Sigmoid colon (tissue), 7 donors: ENCODE results near the gene ZSWIM6. TPM values are rescaled to one million over a fixed set of nuclear protein-coding genes. Genes with fewer than 3 reads are reported as not detected.

Experiments used
- DNase-seq: peaks from one replicate; pipeline ENCODE4 v3.0.0-alpha.2; 2019
- H3K27ac ChIP-seq, 4 donors: fragments of 200-600 bp; sonication (generic); one replicate each; pipeline ENCODE4 v1.5.1; 2016 to 2019; ENCODE audit warnings: mild to moderate bottlenecking in 1 of 4
- H3K27me3 ChIP-seq, 3 donors: fragments of 200-600 bp; sonication (generic); one replicate each; pipeline ENCODE4 v1.5.1; 2019; ENCODE audit warnings: mild to moderate bottlenecking in 1 of 3
- H3K36me3 ChIP-seq, 4 donors: fragments of 200-600 bp; sonication (generic); one replicate each; pipeline ENCODE4 v1.5.1; 2016 to 2019
- H3K4me1 ChIP-seq, 4 donors: fragments of 200-600 bp; sonication (generic); one replicate each; pipeline ENCODE4 v1.5.1; 2017 to 2019
- H3K4me3 ChIP-seq, 4 donors: fragments of 200-600 bp; sonication (generic); one replicate each; pipeline ENCODE4 v1.5.1; 2017 to 2019; ENCODE audit warnings: mild to moderate bottlenecking in 2 of 4, moderate library complexity in 1 of 4
- H3K9me3 ChIP-seq, 4 donors: fragments of 200-600 bp in 3 of 4; sonication (generic) in 3 of 4; one replicate each; pipeline versions ENCODE4 v1.5.1 to v1.6.1; 2013 to 2019
- CTCF ChIP-seq, 4 experiments: fragments of 450-650 bp in 3 of 4; fragments of 200-600 bp in 1 of 4; IDR thresholded peaks; one replicate each; pipeline ENCODE4 v1.5.1; 2016 to 2019; ENCODE audit warnings: antibody characterized with exemption in 4 of 4, mild to moderate bottlenecking in 3 of 4, moderate library complexity in 2 of 4
- EP300 ChIP-seq, 4 donors: sonication (generic); formaldehyde crosslinking; IDR thresholded peaks; one replicate each; pipeline ENCODE4 v1.6.1; 2017; ENCODE audit warnings: antibody characterized with exemption in 4 of 4
- POLR2A ChIP-seq, 2 donors: fragments of 450-650 bp; IDR thresholded peaks; one replicate each; pipeline ENCODE4 v1.6.1; 2016; ENCODE audit warnings: antibody characterized with exemption in 2 of 2, mild to moderate bottlenecking in 2 of 2, moderate library complexity in 2 of 2
- POLR2AphosphoS5 ChIP-seq, 4 donors: sonication (generic); formaldehyde crosslinking; IDR thresholded peaks; one replicate each; pipeline ENCODE4 v1.6.1; 2017; ENCODE audit warnings: antibody characterized with exemption in 4 of 4
- WGBS, 2 donors: extraction: QIAGEN DNeasy Blood & Tissue Kit; methylation state at CpG; one replicate each; pipeline ENCODE4 v1.1.7; 2013; 5-methylcytosine and 5-hydroxymethylcytosine counted together
- intact Hi-C: fragments of 100-400 bp; cut with DNase I; formaldehyde crosslinking; loops from one replicate; pipeline ENCODE4 v1.15.1; 2023
- polyA plus RNA-seq, 3 donors: library from polyadenylated mRNA; stranded (reverse); fragments of 200-250 nt; gene quantifications; one replicate each; pipeline ENCODE4 v1.2.3, GENCODE V29; 2013
- total RNA-seq, 4 donors: library from RNA; depleted of rRNA; stranded (reverse); fragments of >200 nt; gene quantifications; one replicate each; pipeline ENCODE4 v1.1.0, GENCODE V29; 2016
- donor health status: healthy with polysubstance abuse.
- donor health status: Bipolar disorder and iron deficiency.
- donor health status: healthy.

Gene ZSWIM6
- total and polyA plus RNA-seq, 7 donors: 4.2 to 17.7 (median 11.3) TPM

- DNase-seq: no peak
- Histone ChIP-seq H3K27me3 (no peaks in the 10 kb centered on the region), H3K9me3 (no peaks in the 10 kb centered on the region), H3K4me1 (peaks cover 0 to 15% (median 7%) of the 10 kb centered on the region in 4 donors), H3K36me3 (no peaks in the 10 kb centered on the region), H3K4me3 (no peak overlapping the region), H3K27ac (no peak overlapping the region)
- TF ChIP-seq EP300 (IDR thresholded peaks at IDR 0.05): no peak
- TF ChIP-seq POLR2A (IDR thresholded peaks at IDR 0.05): no peak
- TF ChIP-seq POLR2AphosphoS5 (IDR thresholded peaks at IDR 0.05): no peak
- TF ChIP-seq CTCF (IDR thresholded peaks at IDR 0.05): no peak
- intact Hi-C loops: no loop called here
- 49 to 79% methylated on average over 3 of the region's 3 CpGs for WGBS, 2 donors
These were observed 44.6 kb upstream of the ZSWIM6 start for GRCh38 chr5:61287474-61287873.

- Histone ChIP-seq H3K9me3 (no peaks in the 10 kb centered on the region), H3K4me1 (peaks cover 0 to 15% (median 7%) of the 10 kb centered on the region in 4 donors), H3K36me3 (no peaks in the 10 kb centered on the region), H3K27me3 (no peaks in the 10 kb centered on the region), H3K27ac (peak overlapping the region in 1 of 4 donors; percentile 71), H3K4me3 (no peak overlapping the region)
- DNase-seq: no peak
- WGBS, 2 donors: 91 to 94% methylated on average over 2 of the region's 2 CpGs
- intact Hi-C loops: no loop called here
- TF ChIP-seq EP300 (IDR thresholded peaks at IDR 0.05): no peak
- no peak for TF ChIP-seq CTCF (IDR thresholded peaks at IDR 0.05)
- TF ChIP-seq POLR2AphosphoS5 (IDR thresholded peaks at IDR 0.05): no peak
- TF ChIP-seq POLR2A (IDR thresholded peaks at IDR 0.05): no peak
These were observed 42.8 kb upstream of the ZSWIM6 start for GRCh38 chr5:61289241-61289640.

- H3K27ac ChIP-seq: peak overlapping the region in 2 of 4 donors; percentile 58 to 71
- WGBS, 2 donors: 60 to 85% methylated on average over 7 of the region's 7 CpGs
These were observed 42.3 kb upstream of the ZSWIM6 start for GRCh38 chr5:61289669-61290306.

GRCh38 chr5:61290791-61291210 is 41.3 kb upstream of the ZSWIM6 start:
- H3K4me1 ChIP-seq: peaks cover 0 to 15% (median 7%) of the 10 kb centered on the region in 4 donors
- DNase-seq: peak; percentile 73
- TF ChIP-seq EP300 (IDR thresholded peaks at IDR 0.05): peak in 3 of 4 donors; percentile 12 to 66 (median 54)
- no peak for TF ChIP-seq POLR2A (IDR thresholded peaks at IDR 0.05)
- TF ChIP-seq POLR2AphosphoS5 (IDR thresholded peaks at IDR 0.05): peak; percentile 46 to 81 (median 76)
- no peak for TF ChIP-seq CTCF (IDR thresholded peaks at IDR 0.05)
- intact Hi-C loops: no loop called here
- 13 to 50% methylated on average over 4 of the region's 4 CpGs for WGBS, 2 donors
- no peaks in the 10 kb centered on the region for H3K27me3 ChIP-seq
- H3K9me3 ChIP-seq: no peaks in the 10 kb centered on the region
- H3K27ac ChIP-seq: peak overlapping the region; percentile 52 to 71 (median 60)
- H3K36me3 ChIP-seq: no peaks in the 10 kb centered on the region
- H3K4me3 ChIP-seq: no peak overlapping the region

More at GRCh38 chr5:61289669-61290306, 42.3 kb upstream of the ZSWIM6 start:
- no peak for DNase-seq
- Histone ChIP-seq H3K4me3 (no peak overlapping the region), H3K9me3 (no peaks in the 10 kb centered on the region), H3K27me3 (no peaks in the 10 kb centered on the region), H3K36me3 (no peaks in the 10 kb centered on the region), H3K4me1 (peaks cover 0 to 15% (median 7%) of the 10 kb centered on the region in 4 donors)
- intact Hi-C loops: no loop called here
- no peak for TF ChIP-seq CTCF (IDR thresholded peaks at IDR 0.05)
- TF ChIP-seq POLR2AphosphoS5 (IDR thresholded peaks at IDR 0.05): no peak
